ENCODE results near the gene TNFRSF25.
A peak's percentile ranks its signal among the peaks of the same experiment; 100 is the strongest.

TNFRSF25 gene, protein sequence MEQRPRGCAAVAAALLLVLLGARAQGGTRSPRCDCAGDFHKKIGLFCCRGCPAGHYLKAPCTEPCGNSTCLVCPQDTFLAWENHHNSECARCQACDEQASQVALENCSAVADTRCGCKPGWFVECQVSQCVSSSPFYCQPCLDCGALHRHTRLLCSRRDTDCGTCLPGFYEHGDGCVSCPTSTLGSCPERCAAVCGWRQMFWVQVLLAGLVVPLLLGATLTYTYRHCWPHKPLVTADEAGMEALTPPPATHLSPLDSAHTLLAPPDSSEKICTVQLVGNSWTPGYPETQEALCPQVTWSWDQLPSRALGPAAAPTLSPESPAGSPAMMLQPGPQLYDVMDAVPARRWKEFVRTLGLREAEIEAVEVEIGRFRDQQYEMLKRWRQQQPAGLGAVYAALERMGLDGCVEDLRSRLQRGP
- total RNA-seq, result 402 to 521 reads per million in 2 donors

DNA sequence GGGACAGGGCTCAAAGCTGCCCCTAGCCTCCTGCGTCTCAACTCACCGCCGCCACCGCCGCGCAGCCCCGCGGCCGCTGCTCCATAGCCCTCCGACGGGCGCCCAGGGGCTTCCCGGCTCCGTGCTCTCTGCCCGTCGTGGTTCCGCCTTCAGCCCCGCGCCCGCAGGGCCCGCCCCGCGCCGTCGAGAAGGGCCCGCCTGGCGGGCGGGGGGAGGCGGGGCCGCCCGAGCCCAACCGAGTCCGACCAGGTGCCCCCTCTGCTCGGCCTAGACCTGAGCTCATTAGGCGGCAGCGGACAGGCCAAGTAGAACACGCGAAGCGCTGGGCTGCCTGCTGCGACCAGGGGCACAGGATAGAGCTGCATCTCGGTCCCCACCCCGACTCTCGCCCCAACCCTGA, at the start of gene TNFRSF25:
TSS of gene TNFRSF25 (minus strand) at position 151 of the 400 bp plus-strand sequence. CDS start at position 85, 66 bp downstream.
- peak; percentile 68 for DNase-seq

DNA sequence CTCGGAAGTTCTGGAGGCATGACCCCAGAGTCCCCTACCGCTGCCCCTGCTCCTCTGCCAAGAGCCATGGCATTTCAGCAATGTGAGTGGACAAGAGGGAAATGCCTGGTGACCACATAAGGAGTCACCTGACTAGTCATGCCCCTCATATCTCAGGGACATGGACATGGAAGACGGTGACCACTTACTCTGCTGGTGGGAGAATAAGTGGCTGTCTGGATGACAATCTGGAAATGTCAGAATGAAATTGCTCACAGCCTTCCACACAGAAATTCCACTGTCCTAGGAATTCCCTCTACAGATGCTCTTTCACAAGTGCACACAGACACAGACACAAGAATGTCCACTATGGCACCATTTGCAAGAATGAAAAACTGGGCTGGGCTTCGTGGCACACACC, 49.8 kb upstream of the TNFRSF25 start:
- no peak for DNase-seq

- DNase-seq, result no peak
These were observed 47.4 kb upstream of the TNFRSF25 start for GRCh38 chr1:6513320-6513801.

DNA sequence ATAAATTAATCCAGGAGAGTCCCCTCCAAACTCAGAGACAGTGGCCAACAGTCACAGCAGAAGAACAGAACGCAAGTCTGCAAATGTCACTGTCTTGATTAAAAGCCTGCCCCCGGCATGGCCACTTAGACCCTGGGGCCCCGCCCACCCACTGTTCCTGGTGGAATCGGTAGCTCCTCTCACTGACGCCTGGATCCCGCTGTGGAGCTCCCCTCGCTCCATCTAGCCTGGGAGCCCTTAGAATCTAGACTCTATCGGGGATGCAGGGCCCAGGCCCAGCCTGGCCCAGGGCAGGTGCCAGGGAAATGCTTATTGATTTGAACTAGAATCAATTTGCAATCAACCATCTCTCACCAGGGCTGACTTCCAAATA, 46.9 kb upstream of the TNFRSF25 start:
- no peak for DNase-seq

DNA sequence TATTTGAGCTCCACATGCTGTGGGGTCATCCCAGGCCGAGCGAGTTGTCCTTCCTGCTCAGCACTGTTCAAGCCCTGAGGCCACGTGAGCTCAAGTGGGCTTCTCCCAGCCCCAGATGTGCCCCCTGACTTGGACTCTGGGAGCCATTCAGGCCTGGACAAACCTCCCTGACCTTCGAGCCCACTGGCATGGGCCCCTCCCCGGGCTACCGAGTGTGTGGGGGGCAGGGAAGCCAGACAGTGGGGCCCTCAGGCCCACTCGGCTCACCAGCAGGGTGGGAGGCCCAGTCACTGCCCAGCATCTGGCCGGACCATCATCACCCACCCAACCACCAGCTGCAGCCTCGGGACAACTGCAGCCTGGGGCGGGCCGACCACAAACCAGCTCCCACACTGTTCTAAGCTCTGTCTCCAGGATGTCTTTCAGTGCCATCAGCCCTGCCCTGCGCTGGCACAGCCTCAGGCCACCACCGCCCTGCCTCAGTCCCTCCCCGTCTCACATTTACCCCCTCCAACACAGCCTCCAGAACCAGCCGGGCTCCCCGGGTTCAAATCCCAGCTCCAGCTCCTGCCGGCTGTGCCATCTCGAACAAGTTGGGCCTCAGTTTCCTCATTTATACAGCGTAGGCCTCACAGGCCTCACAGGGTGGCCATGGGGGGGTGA, 46.4 kb upstream of the TNFRSF25 start:
- DNase-seq, result no peak

DNA sequence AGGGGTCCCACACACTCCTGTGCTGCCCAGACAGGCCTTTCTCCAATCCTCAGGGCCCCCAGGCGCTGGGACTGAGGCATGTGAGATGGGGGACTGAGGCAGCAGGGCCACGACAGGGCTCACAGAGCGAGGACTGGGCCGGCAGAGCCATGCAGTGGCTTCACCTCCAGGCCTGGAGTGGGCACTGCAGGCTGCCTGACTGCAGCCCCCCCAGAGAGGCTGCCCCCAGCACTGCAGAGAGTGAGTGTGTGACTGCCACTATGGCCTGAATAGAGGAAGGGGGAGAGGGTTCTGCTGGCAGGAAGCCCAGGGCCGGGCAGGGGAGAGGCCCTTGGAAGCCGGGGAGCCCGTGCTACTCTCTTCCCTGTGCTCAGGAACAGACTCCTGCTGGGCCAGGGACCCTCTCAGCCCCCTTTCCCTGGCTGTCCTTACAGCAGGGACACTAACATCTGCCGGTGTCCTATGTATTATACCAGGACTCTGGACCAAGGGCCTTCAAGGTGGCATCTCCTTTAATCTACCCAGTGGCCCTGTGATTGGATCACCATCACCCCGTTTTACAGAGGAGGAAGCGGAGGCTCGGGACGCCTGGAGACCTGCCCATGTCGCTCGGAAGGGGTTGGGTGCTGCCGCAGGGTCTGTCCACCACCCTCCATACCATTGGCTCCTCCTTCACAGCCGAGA, 45.7 kb upstream of the TNFRSF25 start:
- no peak for DNase-seq

DNA sequence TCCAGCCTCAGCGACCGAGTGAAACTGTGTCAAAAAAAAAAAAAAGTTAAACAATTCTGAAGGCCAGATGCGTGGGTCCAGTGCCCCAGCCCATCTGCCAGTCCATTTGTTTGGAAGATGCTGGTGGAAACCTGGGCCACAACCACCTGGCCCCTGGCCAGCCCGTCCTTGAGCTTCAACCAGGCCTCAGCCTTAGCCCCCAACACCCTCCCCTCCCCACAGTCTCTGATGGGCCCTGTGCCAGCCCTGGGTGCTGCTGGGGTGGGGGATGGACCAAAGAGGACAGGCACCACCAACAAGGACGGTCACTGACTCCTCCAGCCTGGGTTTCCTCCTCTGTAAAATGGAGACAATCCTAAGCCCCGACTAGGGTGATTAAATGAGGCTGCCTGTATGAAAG, 45.1 kb upstream of the TNFRSF25 start:
- no peak for DNase-seq

DNA sequence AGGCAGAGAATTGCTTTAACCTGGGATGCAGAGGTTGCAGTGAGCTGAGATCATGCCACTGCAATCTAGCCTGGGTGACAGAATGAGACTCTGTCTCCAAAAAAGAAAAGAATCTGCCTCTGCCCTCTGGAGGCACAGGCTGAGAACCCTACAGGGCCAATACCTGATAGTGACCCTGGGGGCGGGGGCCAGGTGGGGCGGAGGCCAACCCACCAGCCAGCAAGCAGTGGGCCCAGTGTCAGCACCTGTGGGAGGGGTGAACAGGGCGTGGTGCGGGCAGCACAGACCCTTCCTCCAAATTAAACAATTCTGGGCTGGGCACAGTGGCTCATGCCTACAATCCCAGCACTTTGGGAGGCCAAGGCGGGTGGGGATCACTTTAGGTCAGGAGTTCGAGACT, 44.5 kb upstream of the TNFRSF25 start:
- DNase-seq, result no peak

DNA sequence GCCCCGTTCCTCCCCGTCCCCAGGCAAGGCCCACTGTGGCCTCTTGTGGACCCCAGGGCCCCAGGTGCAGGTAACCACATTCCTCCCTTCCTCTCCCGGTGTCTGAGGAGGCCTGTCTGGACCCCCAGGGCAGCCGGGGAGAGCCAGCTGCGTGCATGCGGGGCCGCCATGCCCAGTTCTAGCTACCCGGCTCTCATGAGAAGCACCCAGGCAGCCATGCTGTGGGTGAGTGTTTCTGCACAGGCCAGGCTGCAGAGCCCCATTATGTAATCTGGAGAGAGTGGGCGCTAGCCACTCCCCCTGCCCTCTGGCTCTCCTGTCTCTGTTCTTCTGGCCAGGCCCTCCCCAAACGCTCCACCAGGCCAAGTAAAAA, 43.9 kb upstream of the TNFRSF25 start:
- DNase-seq, result no peak

- DNase-seq, result no peak
These were observed 43.4 kb upstream of the TNFRSF25 start for GRCh38 chr1:6509220-6509918.

DNA sequence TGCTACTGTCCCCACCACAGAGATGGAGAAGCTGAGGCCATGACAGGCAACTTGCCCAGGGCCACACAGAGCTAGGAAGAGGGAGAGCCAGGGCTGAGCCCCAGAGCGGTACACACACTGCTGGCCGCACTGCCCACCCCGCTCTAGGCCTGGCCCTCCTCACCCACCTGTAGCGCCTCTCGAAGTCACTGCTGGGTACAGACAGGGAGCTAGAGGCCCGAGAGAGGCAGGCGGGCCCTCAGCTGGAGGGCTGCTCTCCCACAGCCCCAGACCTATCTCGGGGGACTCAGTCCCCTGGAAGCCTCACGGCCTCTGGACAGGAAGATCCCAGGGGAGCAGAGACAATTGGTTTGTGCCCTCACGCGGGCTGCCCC, 42.8 kb upstream of the TNFRSF25 start:
- no peak for DNase-seq

GRCh38 chr1:6508154-6508815, 42.3 kb upstream of the TNFRSF25 start:
- DNase-seq, result no peak

DNA sequence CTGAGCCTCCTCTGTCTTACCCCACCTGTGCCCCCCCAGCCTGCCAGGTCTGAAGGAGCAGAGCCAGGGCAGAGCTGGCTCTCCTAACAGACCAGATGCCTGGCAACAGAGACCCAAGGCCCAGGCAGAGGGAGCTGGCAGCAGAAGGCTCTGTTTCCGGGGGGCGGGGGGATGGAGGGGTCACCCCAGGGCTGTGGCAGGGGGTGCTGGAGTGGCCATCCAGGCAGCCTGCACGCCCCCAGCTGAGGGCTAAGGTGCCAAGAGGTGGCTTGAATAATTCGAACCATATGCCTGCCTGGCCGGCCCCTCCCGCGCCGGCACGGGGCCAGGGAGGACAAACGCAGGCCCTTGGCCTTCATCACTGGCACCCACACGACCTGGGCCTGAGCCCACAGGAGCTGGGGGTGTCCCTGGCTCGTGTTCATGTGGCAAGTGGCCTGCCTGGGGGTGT, 41.5 kb upstream of the TNFRSF25 start:
- no peak for DNase-seq

DNA sequence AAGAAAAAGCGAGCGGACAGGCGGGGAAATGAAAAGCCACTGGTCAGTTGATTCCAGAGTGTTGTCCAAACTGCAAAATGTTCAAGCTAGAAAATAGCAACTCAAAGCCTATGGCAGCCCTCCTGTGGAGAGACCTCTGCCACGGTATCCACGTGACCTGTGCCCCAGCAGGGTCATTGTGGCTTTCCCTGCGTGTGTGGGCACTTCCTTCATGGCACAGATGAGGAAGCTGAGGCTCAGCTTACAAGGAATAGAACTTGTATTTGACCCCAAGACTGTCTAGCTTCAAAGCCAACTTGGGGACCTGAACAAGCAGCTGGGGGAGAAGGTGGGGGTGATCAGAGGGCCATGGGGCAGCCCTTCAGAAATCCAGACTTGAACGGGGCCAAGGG, 41.1 kb upstream of the TNFRSF25 start:
- no peak for DNase-seq

DNA sequence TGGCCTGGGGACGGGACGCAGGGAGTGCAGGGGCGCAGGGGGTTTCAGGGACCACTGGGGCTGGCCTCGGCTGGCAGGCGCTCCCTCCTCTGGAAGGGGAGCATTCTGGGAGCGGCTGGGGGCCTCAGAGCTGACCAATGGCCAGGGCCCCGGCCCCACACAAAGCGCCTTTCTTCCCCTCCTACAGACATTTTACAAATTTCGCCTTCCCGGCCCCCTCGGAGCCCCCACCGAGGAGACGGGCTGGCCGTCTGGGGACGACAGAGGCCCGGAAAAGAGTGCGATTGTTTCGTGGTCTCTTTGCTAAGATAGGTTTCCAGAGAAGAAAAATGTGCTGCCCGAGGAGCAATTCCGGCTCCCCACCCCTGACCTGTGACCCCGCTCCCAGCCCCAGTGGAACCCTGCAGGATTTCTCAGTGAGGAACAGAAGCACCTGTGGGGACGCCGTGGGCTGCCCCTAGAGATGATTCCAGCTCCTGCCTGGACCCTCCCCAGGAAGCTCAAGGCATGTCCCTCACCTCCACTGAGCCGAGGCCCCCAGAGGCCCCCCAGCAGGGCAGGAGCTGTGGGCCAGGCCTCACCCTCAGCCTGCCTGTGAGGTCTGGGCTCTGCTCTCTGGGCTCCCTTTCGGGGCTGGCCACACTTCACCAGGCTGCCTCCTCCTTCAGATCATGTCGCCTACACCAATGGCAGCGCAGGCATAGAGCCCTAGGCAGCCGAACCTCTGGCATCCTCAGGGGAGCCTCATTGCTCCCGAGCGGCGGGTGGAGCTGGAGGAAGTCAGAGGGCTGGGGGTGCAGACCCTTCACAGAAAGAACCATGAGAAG, 40.5 kb upstream of the TNFRSF25 start:
- no peak for DNase-seq

DNA sequence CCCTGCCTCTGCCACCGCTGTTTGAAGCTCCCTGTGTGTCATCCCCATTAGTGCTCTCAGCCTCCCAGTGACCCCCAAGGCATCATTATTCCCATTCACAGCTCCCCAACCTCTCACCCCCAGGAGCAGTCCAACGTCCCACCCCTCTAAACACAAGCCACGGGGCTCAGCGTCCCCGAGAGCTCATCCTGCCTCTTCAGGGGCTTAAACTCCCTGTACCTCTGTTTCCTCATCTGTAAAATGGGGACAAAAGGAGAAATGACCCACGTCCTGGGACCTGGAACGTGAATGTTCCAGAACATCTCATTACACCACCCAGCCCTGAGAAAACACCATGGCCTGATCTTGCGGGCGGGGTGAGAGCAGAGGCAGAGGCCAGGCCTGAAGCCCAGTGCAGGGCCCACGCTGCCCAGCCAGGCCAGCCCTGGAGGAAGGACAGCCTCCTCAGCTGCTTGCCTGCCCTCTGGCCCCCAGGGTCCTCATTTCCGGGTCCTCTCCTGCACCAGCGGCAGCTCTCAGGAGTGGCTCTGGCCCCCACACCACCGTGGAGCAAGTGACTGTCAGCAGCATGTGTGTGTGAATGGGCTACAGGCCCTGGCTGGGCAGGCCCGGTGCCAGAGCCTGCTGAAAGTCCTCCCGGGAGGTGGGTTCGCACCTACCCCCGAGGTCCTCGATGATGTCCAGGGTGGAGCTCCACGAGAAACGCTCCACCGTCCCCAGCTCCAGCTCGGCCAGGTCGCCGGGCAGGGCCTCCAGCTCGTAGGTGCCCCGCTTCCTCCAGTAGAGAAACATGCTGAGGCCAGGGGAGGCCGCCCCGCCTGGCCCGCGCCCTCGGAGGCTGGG, 39.6 kb upstream of the TNFRSF25 start:
- DNase-seq, result no peak

DNA sequence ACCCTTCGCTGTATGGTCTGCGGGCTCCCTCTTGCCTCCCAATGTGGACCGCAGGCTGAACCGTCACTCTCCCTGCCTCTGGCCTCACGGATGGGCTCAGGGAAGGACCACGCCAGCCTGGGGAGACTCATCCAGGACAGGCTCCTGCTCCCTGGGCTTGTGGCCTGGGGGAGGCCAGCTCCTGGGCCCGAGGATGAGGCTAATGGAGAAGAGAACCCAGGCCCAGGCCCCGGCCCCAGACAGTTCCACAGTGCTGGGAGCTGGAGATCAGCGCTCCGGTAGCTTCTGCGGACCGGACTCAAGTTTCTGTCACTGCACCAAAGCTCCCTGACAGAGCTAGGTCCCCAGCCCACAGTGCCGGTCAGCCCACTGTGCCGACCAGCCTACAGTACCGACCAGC, 38.9 kb upstream of the TNFRSF25 start:
- no peak for DNase-seq

GRCh38 chr1:6503884-6504602, 38.1 kb upstream of the TNFRSF25 start:
- DNase-seq, result no peak

DNA sequence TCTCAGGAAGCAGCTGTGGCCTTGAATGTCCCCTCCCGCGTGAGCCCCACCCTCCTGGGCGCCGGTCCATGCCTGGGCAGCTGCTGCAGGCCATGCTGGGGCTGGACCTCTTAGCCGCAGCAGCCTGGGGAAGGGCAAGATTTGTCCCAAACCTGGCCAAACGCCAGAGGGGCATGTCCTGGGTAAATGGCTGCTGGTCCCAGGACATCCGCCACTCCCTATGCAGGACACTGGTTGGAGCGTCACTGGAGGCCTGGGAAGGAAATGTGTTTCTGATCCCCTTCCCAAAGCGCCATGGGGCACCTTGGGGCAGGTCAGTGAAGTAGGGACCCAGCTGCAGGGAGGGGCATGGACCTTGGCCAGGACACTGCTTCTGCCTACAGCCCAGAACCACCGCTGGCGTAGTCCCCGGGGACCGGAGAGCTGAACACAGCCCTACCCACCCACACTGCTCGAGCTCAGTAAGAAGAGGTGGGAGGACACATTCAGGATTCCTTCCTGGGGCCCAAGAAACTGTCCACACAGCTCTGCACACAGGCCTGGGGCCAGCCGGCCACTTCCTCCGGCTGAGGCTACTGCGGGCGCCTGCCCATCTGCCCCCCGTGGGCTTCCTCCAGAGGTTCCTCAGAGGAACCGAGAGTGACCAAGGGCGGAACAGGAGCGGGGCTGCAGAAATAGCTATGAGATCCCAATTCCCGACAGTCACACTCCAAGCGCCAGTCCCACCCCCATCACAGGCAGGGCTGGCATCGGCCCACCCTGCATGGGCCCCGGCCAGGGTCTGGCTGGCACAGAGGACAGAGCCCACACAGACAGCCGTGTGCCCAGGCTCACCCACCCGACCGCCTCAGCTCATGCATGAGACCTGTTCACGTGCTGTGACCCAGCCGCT, 36.3 kb upstream of the TNFRSF25 start:
- DNase-seq, result no peak

Data from T-helper 9 cell (primary cell).